GM18502 (cell line): ENCODE results near the gene ZNF692.
A peak's percentile ranks its signal among the peaks of the same experiment; 100 is the strongest.

Source experiments
- ATAC-seq: cut with Tn5 transposase; IDR thresholded peaks from one replicate; pipeline ENCODE4 v1.9.1; 2021; ENCODE audit warnings: mild to moderate bottlenecking; ENCODE audit not compliant: unreplicated experiment, poor library complexity

Gene ZNF692

GRCh38 chr1:248851390-248851789, 7.5 kb downstream of the ZNF692 start:
- no peak for ATAC-seq

- ATAC-seq = no peak
Observed at GRCh38 chr1:248850536-248851251, 8.2 kb downstream of the ZNF692 start.

GRCh38 chr1:248850124-248850523, 8.8 kb downstream of the ZNF692 start:
- ATAC-seq = no peak

GRCh38 chr1:248849637-248850036, 9.2 kb downstream of the ZNF692 start:
- ATAC-seq = no peak

GRCh38 chr1:248849152-248849551, 9.7 kb downstream of the ZNF692 start:
- ATAC-seq = no peak

- no peak for ATAC-seq
Observed at GRCh38 chr1:248848602-248849001, 10.3 kb downstream of the ZNF692 start.

- ATAC-seq = no peak
Observed at GRCh38 chr1:248847956-248848561, 10.8 kb downstream of the ZNF692 start.

- no peak for ATAC-seq
Observed at GRCh38 chr1:248847181-248847955, 11.5 kb downstream of the ZNF692 start.

GRCh38 chr1:248844526-248844925, 14.4 kb downstream of the ZNF692 start:
- ATAC-seq = no peak

GRCh38 chr1:248843687-248844086, 15.2 kb downstream of the ZNF692 start:
- no peak for ATAC-seq

GRCh38 chr1:248842781-248843331, 16.0 kb downstream of the ZNF692 start:
- peak; percentile 31 for ATAC-seq

GRCh38 chr1:248841702-248842395, 17.0 kb downstream of the ZNF692 start:
- ATAC-seq = no peak

GRCh38 chr1:248840946-248841345, 17.9 kb downstream of the ZNF692 start:
- ATAC-seq = no peak

GRCh38 chr1:248839168-248839555, 19.7 kb downstream of the ZNF692 start:
- ATAC-seq = no peak

- ATAC-seq = peak; percentile 67
Observed at GRCh38 chr1:248838357-248839167, 20.3 kb downstream of the ZNF692 start.

- ATAC-seq = peak; percentile 85
Observed at GRCh38 chr1:248837781-248838356, 21.0 kb downstream of the ZNF692 start, which contains the start of gene ZNF672. TSS of gene ZNF672 (plus strand) at chr1:248838224. CDS start at chr1:248847275, 9,051 bp downstream.

- no peak for ATAC-seq
Observed at GRCh38 chr1:248837045-248837780, 21.7 kb downstream of the ZNF692 start.

- no peak for ATAC-seq
Observed at GRCh38 chr1:248834343-248834940, 24.4 kb downstream of the ZNF692 start.
